Activated naive CD4-positive, alpha-beta T cell treated with anti-CD3 and anti-CD28 coated beads, Interleukin-2, amount 50 U/mL, for 72 hours (primary cell): ENCODE data around the gene IL2RG. TPM values are rescaled to one million over a fixed set of nuclear protein-coding genes. Genes with fewer than 3 reads are reported as not detected.

Source experiments
- total RNA-seq, 2 donors: library from RNA; stranded (reverse); gene quantifications; one replicate each; pipeline ENCODE4 v1.2.3, GENCODE V29; 2022

IL2RG gene
- total RNA-seq, 2 donors from 2014 or later: 164 to 349 TPM

Other genes with a start within 250 kb of the IL2RG start
- gene TEX11, start 202.9 kb downstream of the IL2RG start, total RNA-seq: not detected
- gene SLC7A3, start 180.5 kb downstream of the IL2RG start, total RNA-seq: under 1 TPM in 1 of 2 donors, not detected in 1; 0.14 TPM
- 10 to 100 TPM; 37.7 to 42.3 TPM for gene SNX12, start 43.2 kb downstream of the IL2RG start, total RNA-seq
- 10 to 100 TPM in 1 of 2 donors, 1 to 10 TPM in 1; 8.2 to 22.8 TPM for gene FOXO4, start 15.7 kb downstream of the IL2RG start, total RNA-seq
- gene CXorf65, start 4.8 kb downstream of the IL2RG start, total RNA-seq: 10 to 100 TPM in 1 of 2 donors, 1 to 10 TPM in 1; 7.5 to 20.7 TPM
- 10 to 100 TPM; 57.5 to 86.5 TPM for gene MED12, start 7.0 kb upstream of the IL2RG start, total RNA-seq
- 1 to 10 TPM; 2.1 to 3.6 TPM for gene NLGN3, start 33.3 kb upstream of the IL2RG start, total RNA-seq
- gene GJB1, start 111.6 kb upstream of the IL2RG start, total RNA-seq: under 1 TPM in 1 of 2 donors, not detected in 1; 0.16 TPM
- gene ZMYM3, start 142.6 kb upstream of the IL2RG start, total RNA-seq: 10 to 100 TPM in 1 of 2 donors, 1 to 10 TPM in 1; 5.1 to 32.5 TPM
- 100 to 1,000 TPM; 527 to 606 TPM for gene NONO, start 172.1 kb upstream of the IL2RG start, total RNA-seq
- 1 to 10 TPM; 5.8 to 7.8 TPM for gene ITGB1BP2, start 190.2 kb upstream of the IL2RG start, total RNA-seq